ENCODE data around the gene CTAGE4. TPM values are rescaled to one million over a fixed set of nuclear protein-coding genes. Genes with fewer than 3 reads are reported as not detected.
"Not testable (repeated sequence)": the region's sequence is repeated elsewhere in the genome, so short reads cannot be mapped to it uniquely, and the experiment has no call there.

The CTAGE4 gene
- total RNA-seq, 1 experiment from 2014 or later = 6.0 TPM

DNA sequence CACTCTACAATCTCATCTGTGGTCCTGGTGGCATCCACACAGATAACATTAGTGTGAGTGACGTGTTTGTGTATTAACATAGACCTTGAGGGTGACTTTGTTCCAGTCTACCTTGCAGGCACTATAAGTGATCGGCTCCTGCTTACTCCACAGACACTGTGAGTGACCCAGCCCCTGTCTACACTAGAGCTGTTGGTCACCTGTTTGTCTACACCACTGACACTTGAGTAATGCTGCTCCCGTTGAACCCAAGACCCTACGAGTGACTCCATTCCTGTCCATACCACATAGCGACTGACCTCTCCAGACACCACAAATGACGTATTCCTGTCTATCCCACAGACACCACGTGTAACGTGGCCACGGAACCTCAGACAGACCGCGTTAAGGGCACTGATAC is 10.5 kb downstream of the CTAGE4 start:
- H3K4me1 ChIP-seq (ENCODE audit: control insufficient read depth in 1 of 2, insufficient read depth in 2 of 2, low read length in 2 of 2); H3K9me3 ChIP-seq (ENCODE audit: control insufficient read depth in 1 of 2, insufficient read depth in 1 of 2, low read depth in 1 of 2, low read length in 2 of 2); H3K27ac ChIP-seq (ENCODE audit: low read depth, low read length); DNase-seq (ENCODE audit: low read depth, low spot score); RAD21 ChIA-PET (ENCODE audit: low non-redundant PET in 1 of 2, low total read pairs in 2 of 2, uncharacterized antibody in 2 of 2, unreplicated experiment in 2 of 2); H3K79me2 ChIP-seq (ENCODE audit: insufficient read depth, low read length); H2AFZ ChIP-seq (ENCODE audit: low read depth, low read length, poor library complexity, severe bottlenecking); H3K27me3 ChIP-seq (ENCODE audit: insufficient read depth, low read length); H3K9ac ChIP-seq (ENCODE audit: low read length); ATAC-seq; POLR2A ChIA-PET; H3K4me2 ChIP-seq (ENCODE audit: low read length); H3K4me3 ChIP-seq (replicated peaks in 1 of 2; ENCODE audit: low read depth in 1 of 2, low read length in 2 of 2); H3K9me2 ChIP-seq (ENCODE audit: insufficient read depth); H4K20me1 ChIP-seq (ENCODE audit: insufficient read depth); H3K36me3 ChIP-seq (ENCODE audit: control insufficient read depth in 1 of 2, insufficient read depth in 2 of 2, low read length in 2 of 2); BruUV-seq (replicated peaks); intact Hi-C loops (cut with micrococcal nuclease); CTCF ChIA-PET: not testable (repeated sequence)

GRCh38 chr7:144194453-144194852 is 11.2 kb downstream of the CTAGE4 start:
- POLR2A ChIA-PET; ATAC-seq; H3K4me2 ChIP-seq (ENCODE audit: low read length); H3K9me2 ChIP-seq (ENCODE audit: insufficient read depth); CTCF ChIA-PET; H2AFZ ChIP-seq (ENCODE audit: low read depth, low read length, poor library complexity, severe bottlenecking); intact Hi-C loops (cut with micrococcal nuclease); H3K9me3 ChIP-seq (ENCODE audit: control insufficient read depth in 1 of 2, insufficient read depth in 1 of 2, low read depth in 1 of 2, low read length in 2 of 2); H3K4me1 ChIP-seq (ENCODE audit: control insufficient read depth in 1 of 2, insufficient read depth in 2 of 2, low read length in 2 of 2); H3K27me3 ChIP-seq (ENCODE audit: insufficient read depth, low read length); H3K36me3 ChIP-seq (ENCODE audit: control insufficient read depth in 1 of 2, insufficient read depth in 2 of 2, low read length in 2 of 2); H3K79me2 ChIP-seq (ENCODE audit: insufficient read depth, low read length); DNase-seq (ENCODE audit: low read depth, low spot score); RAD21 ChIA-PET (ENCODE audit: low non-redundant PET in 1 of 2, low total read pairs in 2 of 2, uncharacterized antibody in 2 of 2, unreplicated experiment in 2 of 2); H4K20me1 ChIP-seq (ENCODE audit: insufficient read depth); H3K4me3 ChIP-seq (replicated peaks in 1 of 2; ENCODE audit: low read depth in 1 of 2, low read length in 2 of 2); H3K27ac ChIP-seq (ENCODE audit: low read depth, low read length); H3K9ac ChIP-seq (ENCODE audit: low read length): not testable (repeated sequence)
- BruUV-seq (replicated peaks) = TSS peak; percentile 64

DNA sequence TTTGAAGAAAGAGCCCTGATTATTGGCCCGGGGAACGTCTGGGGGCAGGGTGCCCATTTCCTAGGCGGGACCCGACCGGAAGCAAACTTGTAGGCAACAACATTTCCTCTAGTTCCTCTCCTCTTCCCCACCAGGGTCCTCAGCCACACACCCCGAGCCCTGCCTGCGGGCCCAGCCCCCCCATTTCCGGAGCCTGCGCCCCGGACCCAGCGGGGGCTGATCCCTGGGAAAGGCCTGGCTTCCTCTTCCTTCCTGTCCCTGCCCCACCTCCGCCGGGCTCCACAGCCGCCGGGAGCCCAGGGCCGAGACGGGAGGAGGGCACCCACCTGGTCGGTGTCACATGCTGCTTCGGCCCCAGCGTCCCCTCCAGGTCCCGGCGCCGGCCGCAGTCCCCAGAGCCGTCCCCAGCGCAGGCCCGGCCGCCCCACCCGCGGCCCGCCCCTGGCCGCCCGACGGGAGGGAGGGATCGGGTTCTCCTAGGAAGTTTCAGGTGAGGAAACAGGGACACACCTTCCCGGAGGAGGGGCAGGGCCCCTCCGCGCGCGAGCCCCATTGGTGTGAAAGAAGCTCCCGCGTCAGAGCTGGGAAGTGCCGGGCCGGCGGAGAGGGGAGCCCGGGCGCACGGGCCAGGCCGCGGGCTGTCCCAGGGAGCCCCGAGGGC is 12.1 kb downstream of the CTAGE4 start, which contains the start of gene ARHGEF35:
TSS of gene ARHGEF35 (minus strand) at position 622 of the 661 bp plus-strand sequence. CDS start 7,450 bp downstream, outside the sequence.
- ATAC-seq = peak; percentile 89
- intact Hi-C loops (cut with micrococcal nuclease); H3K79me2 ChIP-seq (ENCODE audit: insufficient read depth, low read length); CTCF ChIA-PET; H3K36me3 ChIP-seq (ENCODE audit: control insufficient read depth in 1 of 2, insufficient read depth in 2 of 2, low read length in 2 of 2); POLR2A ChIA-PET; H3K27me3 ChIP-seq (ENCODE audit: insufficient read depth, low read length); H3K4me3 ChIP-seq (replicated peaks in 1 of 2; ENCODE audit: low read depth in 1 of 2, low read length in 2 of 2); H3K27ac ChIP-seq (ENCODE audit: low read depth, low read length); H3K4me1 ChIP-seq (ENCODE audit: control insufficient read depth in 1 of 2, insufficient read depth in 2 of 2, low read length in 2 of 2); BruUV-seq (replicated peaks); H2AFZ ChIP-seq (ENCODE audit: low read depth, low read length, poor library complexity, severe bottlenecking); H3K9me3 ChIP-seq (ENCODE audit: control insufficient read depth in 1 of 2, insufficient read depth in 1 of 2, low read depth in 1 of 2, low read length in 2 of 2); DNase-seq (ENCODE audit: low read depth, low spot score); RAD21 ChIA-PET (ENCODE audit: low non-redundant PET in 1 of 2, low total read pairs in 2 of 2, uncharacterized antibody in 2 of 2, unreplicated experiment in 2 of 2); H3K9ac ChIP-seq (ENCODE audit: low read length); H3K9me2 ChIP-seq (ENCODE audit: insufficient read depth); H4K20me1 ChIP-seq (ENCODE audit: insufficient read depth): not testable (repeated sequence)
- H3K4me2 ChIP-seq (ENCODE audit: low read length) = peak within 1 kb of the TSS; percentile 37; the same call in 1 of the 2 replicates

DNA sequence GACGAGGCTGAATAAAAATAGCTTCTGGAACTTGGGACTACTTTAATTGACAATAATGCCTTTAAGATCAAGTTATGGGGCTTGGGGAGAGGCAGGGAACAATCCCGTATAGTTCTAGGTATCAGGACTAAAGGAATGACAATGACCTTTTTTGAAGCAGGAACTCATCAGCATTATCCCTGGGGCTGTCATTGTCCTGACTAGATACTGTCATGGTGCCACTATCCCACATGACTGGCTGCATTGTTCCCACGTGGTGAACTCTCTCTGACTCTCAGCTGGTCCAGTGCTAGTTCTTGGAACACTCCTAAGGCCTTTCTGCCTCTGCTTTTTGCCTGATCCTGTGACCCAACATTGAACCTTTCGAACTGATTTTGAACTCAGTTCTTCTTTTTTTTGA is 15.7 kb downstream of the CTAGE4 start:
- H3K4me1 ChIP-seq (ENCODE audit: control insufficient read depth in 1 of 2, insufficient read depth in 2 of 2, low read length in 2 of 2); CTCF ChIA-PET; H2AFZ ChIP-seq (ENCODE audit: low read depth, low read length, poor library complexity, severe bottlenecking); POLR2A ChIA-PET; intact Hi-C loops (cut with micrococcal nuclease); H3K4me2 ChIP-seq (ENCODE audit: low read length); ATAC-seq; H3K9me2 ChIP-seq (ENCODE audit: insufficient read depth); H4K20me1 ChIP-seq (ENCODE audit: insufficient read depth); H3K79me2 ChIP-seq (ENCODE audit: insufficient read depth, low read length); DNase-seq (ENCODE audit: low read depth, low spot score); RAD21 ChIA-PET (ENCODE audit: low non-redundant PET in 1 of 2, low total read pairs in 2 of 2, uncharacterized antibody in 2 of 2, unreplicated experiment in 2 of 2); H3K27me3 ChIP-seq (ENCODE audit: insufficient read depth, low read length); H3K36me3 ChIP-seq (ENCODE audit: control insufficient read depth in 1 of 2, insufficient read depth in 2 of 2, low read length in 2 of 2); H3K4me3 ChIP-seq (replicated peaks in 1 of 2; ENCODE audit: low read depth in 1 of 2, low read length in 2 of 2); BruUV-seq (replicated peaks); H3K9me3 ChIP-seq (ENCODE audit: control insufficient read depth in 1 of 2, insufficient read depth in 1 of 2, low read depth in 1 of 2, low read length in 2 of 2); H3K27ac ChIP-seq (ENCODE audit: low read depth, low read length); H3K9ac ChIP-seq (ENCODE audit: low read length): not testable (repeated sequence)
